ENCODE results near the gene NAA11.

NAA11 gene

GRCh38 chr4:79308137-79308536 lies 17.7 kb downstream of the NAA11 start:
- no peak overlapping the region for H3K4me3 ChIP-seq (ENCODE audit: low read depth, low read length)
- in situ Hi-C loops (cut with HindIII; ENCODE audit: low pct_ligation_motif_present, low sequenced_read_pairs), result no loop called here
- TF ChIP-seq CTCF (IDR thresholded peaks at IDR 0.05; ENCODE audit: low read depth, low read length, missing control alignments), result no peak
- no peaks in the 10 kb centered on the region for H3K27me3 ChIP-seq (replicated peaks)
- no peaks in the 10 kb centered on the region for H3K36me3 ChIP-seq (replicated peaks)
- no peak for DNase-seq
- no peak overlapping the region for H3K27ac ChIP-seq

GRCh38 chr4:79306795-79307194 lies 19.1 kb downstream of the NAA11 start:
- Histone ChIP-seq H3K27me3 (replicated peaks) (no peaks in the 10 kb centered on the region), H3K4me3 (ENCODE audit: low read depth, low read length) (no peak overlapping the region), H3K27ac (no peak overlapping the region), H3K36me3 (replicated peaks) (no peaks in the 10 kb centered on the region)
- in situ Hi-C loops (cut with HindIII; ENCODE audit: low pct_ligation_motif_present, low sequenced_read_pairs), result no loop called here
- no peak for TF ChIP-seq CTCF (IDR thresholded peaks at IDR 0.05; ENCODE audit: low read depth, low read length, missing control alignments)
- no peak for DNase-seq

GRCh38 chr4:79300280-79300679 lies 25.6 kb downstream of the NAA11 start:
- no peak for DNase-seq
- Histone ChIP-seq H3K27me3 (replicated peaks) (no peaks in the 10 kb centered on the region), H3K27ac (no peak overlapping the region), H3K4me3 (ENCODE audit: low read depth, low read length) (no peak overlapping the region), H3K36me3 (replicated peaks) (no peaks in the 10 kb centered on the region)
- no peak for TF ChIP-seq CTCF (IDR thresholded peaks at IDR 0.05; ENCODE audit: low read depth, low read length, missing control alignments)
- in situ Hi-C loops (cut with HindIII; ENCODE audit: low pct_ligation_motif_present, low sequenced_read_pairs), result no loop called here

- Histone ChIP-seq H3K27me3 (replicated peaks) (no peaks in the 10 kb centered on the region), H3K27ac (no peak overlapping the region), H3K36me3 (replicated peaks) (no peaks in the 10 kb centered on the region), H3K4me3 (ENCODE audit: low read depth, low read length) (no peak overlapping the region)
- DNase-seq, result no peak
- TF ChIP-seq CTCF (IDR thresholded peaks at IDR 0.05; ENCODE audit: low read depth, low read length, missing control alignments), result no peak
- in situ Hi-C loops (cut with HindIII; ENCODE audit: low pct_ligation_motif_present, low sequenced_read_pairs), result no loop called here
These were observed 27.4 kb downstream of the NAA11 start for GRCh38 chr4:79298484-79298883.

- Histone ChIP-seq H3K4me3 (ENCODE audit: low read depth, low read length) (no peak overlapping the region), H3K27ac (no peak overlapping the region), H3K27me3 (replicated peaks) (no peaks in the 10 kb centered on the region), H3K36me3 (replicated peaks) (no peaks in the 10 kb centered on the region)
- no peak for TF ChIP-seq CTCF (IDR thresholded peaks at IDR 0.05; ENCODE audit: low read depth, low read length, missing control alignments)
- in situ Hi-C loops (cut with HindIII; ENCODE audit: low pct_ligation_motif_present, low sequenced_read_pairs), result no loop called here
- no peak for DNase-seq
These were observed 27.8 kb downstream of the NAA11 start for GRCh38 chr4:79298027-79298426.

- in situ Hi-C loops (cut with HindIII; ENCODE audit: low pct_ligation_motif_present, low sequenced_read_pairs), result no loop called here
- Histone ChIP-seq H3K4me3 (ENCODE audit: low read depth, low read length) (no peak overlapping the region), H3K27me3 (replicated peaks) (no peaks in the 10 kb centered on the region), H3K27ac (no peak overlapping the region), H3K36me3 (replicated peaks) (no peaks in the 10 kb centered on the region)
- TF ChIP-seq CTCF (IDR thresholded peaks at IDR 0.05; ENCODE audit: low read depth, low read length, missing control alignments), result no peak
- DNase-seq, result no peak
These were observed 28.4 kb downstream of the NAA11 start for GRCh38 chr4:79297479-79297878.

Data from brain microvascular endothelial cell (primary cell).